ENCODE data around the gene TRIM61. TPM values are rescaled to one million over a fixed set of nuclear protein-coding genes. Genes with fewer than 3 reads are reported as not detected.

The TRIM61 gene
- total RNA-seq, 2 donors from 2014 or later, result 0.95 TPM; not detected in 1

GRCh38 chr4:165010991-165011390 is 33.5 kb upstream of the TRIM61 start:
- H3K9me3 ChIP-seq, result no peaks in the 10 kb centered on the region
- H3K27ac ChIP-seq, result no peak overlapping the region
- no peaks in the 10 kb centered on the region for H3K4me1 ChIP-seq (ENCODE audit: control insufficient read depth in 1 of 2, low read depth in 2 of 2)
- no peaks in the 10 kb centered on the region for H3K27me3 ChIP-seq (replicated peaks; ENCODE audit: insufficient read depth)
- DNase-seq (ENCODE audit: low spot score) (no peak), ATAC-seq (ENCODE audit: insufficient number of reproducible peaks, low FRiP score, low read depth) (no peak)
- H3K36me3 ChIP-seq, result no peaks in the 10 kb centered on the region
- H3K4me3 ChIP-seq, result no peak overlapping the region
- no peak for TF ChIP-seq CTCF (IDR thresholded peaks at IDR 0.05)

GRCh38 chr4:165010487-165010886 is 33.0 kb upstream of the TRIM61 start:
- DNase-seq (ENCODE audit: low spot score) (no peak), ATAC-seq (ENCODE audit: insufficient number of reproducible peaks, low FRiP score, low read depth) (no peak)
- H3K27ac ChIP-seq, result no peak overlapping the region
- no peak overlapping the region for H3K4me3 ChIP-seq
- H3K27me3 ChIP-seq (replicated peaks; ENCODE audit: insufficient read depth), result no peaks in the 10 kb centered on the region
- H3K4me1 ChIP-seq (ENCODE audit: control insufficient read depth in 1 of 2, low read depth in 2 of 2), result no peaks in the 10 kb centered on the region
- no peak for TF ChIP-seq CTCF (IDR thresholded peaks at IDR 0.05)
- H3K36me3 ChIP-seq, result no peaks in the 10 kb centered on the region
- no peaks in the 10 kb centered on the region for H3K9me3 ChIP-seq

GRCh38 chr4:165009493-165010227 is 32.2 kb upstream of the TRIM61 start:
- ATAC-seq (ENCODE audit: insufficient number of reproducible peaks, low FRiP score, low read depth) (no peak), DNase-seq (ENCODE audit: low spot score) (no peak)
- no peak for TF ChIP-seq CTCF (IDR thresholded peaks at IDR 0.05)
- Histone ChIP-seq H3K4me1 (ENCODE audit: control insufficient read depth in 1 of 2, low read depth in 2 of 2) (no peaks in the 10 kb centered on the region), H3K27ac (no peak overlapping the region), H3K4me3 (no peak overlapping the region), H3K27me3 (replicated peaks; ENCODE audit: insufficient read depth) (no peaks in the 10 kb centered on the region), H3K36me3 (no peaks in the 10 kb centered on the region), H3K9me3 (no peaks in the 10 kb centered on the region)

- H3K9me3 ChIP-seq, result no peaks in the 10 kb centered on the region
- H3K27ac ChIP-seq, result no peak overlapping the region
- H3K4me1 ChIP-seq (ENCODE audit: control insufficient read depth in 1 of 2, low read depth in 2 of 2), result no peaks in the 10 kb centered on the region
- no peak for TF ChIP-seq CTCF (IDR thresholded peaks at IDR 0.05)
- H3K36me3 ChIP-seq, result no peaks in the 10 kb centered on the region
- DNase-seq (ENCODE audit: low spot score), result no peak
- no peak for ATAC-seq (ENCODE audit: insufficient number of reproducible peaks, low FRiP score, low read depth)
- H3K27me3 ChIP-seq (replicated peaks; ENCODE audit: insufficient read depth), result no peaks in the 10 kb centered on the region
- no peak overlapping the region for H3K4me3 ChIP-seq
Measured at GRCh38 chr4:165006886-165007285, 29.4 kb upstream of the TRIM61 start.

GRCh38 chr4:165006456-165006855 is 29.0 kb upstream of the TRIM61 start:
- H3K27ac ChIP-seq, result no peak overlapping the region
- TF ChIP-seq CTCF (IDR thresholded peaks at IDR 0.05), result no peak
- no peaks in the 10 kb centered on the region for H3K9me3 ChIP-seq
- DNase-seq (ENCODE audit: low spot score) (no peak), ATAC-seq (ENCODE audit: insufficient number of reproducible peaks, low FRiP score, low read depth) (no peak)
- H3K4me3 ChIP-seq, result no peak overlapping the region
- no peaks in the 10 kb centered on the region for H3K4me1 ChIP-seq (ENCODE audit: control insufficient read depth in 1 of 2, low read depth in 2 of 2)
- no peaks in the 10 kb centered on the region for H3K36me3 ChIP-seq
- no peaks in the 10 kb centered on the region for H3K27me3 ChIP-seq (replicated peaks; ENCODE audit: insufficient read depth)
